Natural killer cell (primary cell): Measurements from ENCODE around the gene UBL7. TPM values are rescaled to one million over a fixed set of nuclear protein-coding genes. Genes with fewer than 3 reads are reported as not detected.
A peak's percentile ranks its signal among the peaks of the same experiment; 100 is the strongest.

Experiments used
- ATAC-seq, 3 donors: fragments of 150-1000 bp in 2 of 3; fragments of 200-7000 bp in 1 of 3; cut with Tn5 transposase; 1 replicate in 1 of 3; 2 replicates in 2 of 3; pipeline ENCODE4 v1.10.0; 2021; ENCODE audit warnings: mild to moderate bottlenecking in 2 of 3, moderate library complexity in 2 of 3
- DNase-seq, 2 donors: peaks; one replicate each; pipeline versions ENCODE4 v3.0.0 to v3.0.0-alpha.2; 2013 to 2021; ENCODE audit warnings: mixed read lengths in 1 of 2
- H3K27ac ChIP-seq: one replicate; pipeline ENCODE4 v1.5.1; 2013; ENCODE audit warnings: mild to moderate bottlenecking, low read length
- H3K27me3 ChIP-seq: one replicate; pipeline ENCODE4 v1.6.1; 2013; ENCODE audit warnings: low read length; ENCODE audit not compliant: control insufficient read depth, insufficient read depth
- H3K36me3 ChIP-seq: one replicate; pipeline ENCODE4 v1.6.1; 2013; ENCODE audit warnings: low read length; ENCODE audit not compliant: control insufficient read depth, insufficient read depth
- H3K4me1 ChIP-seq: one replicate; pipeline ENCODE4 v1.6.1; 2013; ENCODE audit warnings: low read length; ENCODE audit not compliant: control insufficient read depth, insufficient read depth
- H3K4me3 ChIP-seq: one replicate; pipeline ENCODE4 v1.5.1; 2013; ENCODE audit warnings: low read length
- H3K9me3 ChIP-seq: one replicate; pipeline ENCODE4 v1.6.1; 2013; ENCODE audit warnings: low read length; ENCODE audit not compliant: control insufficient read depth, insufficient read depth
- H3K27ac Mint-ChIP-seq, 2 donors: one replicate each; pipeline ENCODE4 v1.8.0; 2022; ENCODE audit warnings: mild to moderate bottlenecking in 2 of 2, mixed read lengths in 2 of 2, moderate library complexity in 1 of 2
- H3K27me3 Mint-ChIP-seq, 2 donors: one replicate each; pipeline ENCODE4 v1.8.0; 2022; ENCODE audit warnings: low read depth in 2 of 2, mixed read lengths in 2 of 2
- H3K36me3 Mint-ChIP-seq: one replicate; pipeline ENCODE4 v1.8.0; 2022; ENCODE audit warnings: mixed read lengths
- H3K4me1 Mint-ChIP-seq, 2 donors: one replicate each; pipeline ENCODE4 v1.8.0; 2022; ENCODE audit warnings: mixed read lengths in 2 of 2
- H3K4me3 Mint-ChIP-seq: one replicate; pipeline ENCODE4 v1.8.0; 2022; ENCODE audit warnings: mild to moderate bottlenecking, moderate library complexity, mixed read lengths
- H3K9me3 Mint-ChIP-seq, 2 donors: one replicate each; pipeline ENCODE4 v1.8.0; 2022; ENCODE audit warnings: mixed read lengths in 2 of 2
- WGBS: methylation state at CpG from one replicate; pipeline ENCODE4 v1.1.7; 2013; ENCODE audit warnings: missing lambda C conversion rate; ENCODE audit not compliant: insufficient coverage; 5-methylcytosine and 5-hydroxymethylcytosine counted together
- intact Hi-C: fragments of 100-400 bp; cut with micrococcal nuclease; formaldehyde crosslinking; loops from one replicate; pipeline ENCODE4 v1.14.2; 2022
- total RNA-seq, 4 donors: library from RNA; stranded (reverse); fragments of 120-200 nt in 1 of 4; gene quantifications; one replicate each; pipeline versions ENCODE4 v1.2.3 to v1.2.4, GENCODE V29; 2013 to 2022
- TF ChIP-seq, protein P1 (sequence below): fragments of 200-600 bp; IDR thresholded peaks from one replicate; pipeline ENCODE4 v1.8.0; 2022; ENCODE audit warnings: antibody characterized with exemption

UBL7 gene
- total RNA-seq, 3 donors from 2014 or later (not counting 1 experiment from before 2014, with no cell fraction given): 25.1 to 38.7 (median 29.0) TPM

DNA sequence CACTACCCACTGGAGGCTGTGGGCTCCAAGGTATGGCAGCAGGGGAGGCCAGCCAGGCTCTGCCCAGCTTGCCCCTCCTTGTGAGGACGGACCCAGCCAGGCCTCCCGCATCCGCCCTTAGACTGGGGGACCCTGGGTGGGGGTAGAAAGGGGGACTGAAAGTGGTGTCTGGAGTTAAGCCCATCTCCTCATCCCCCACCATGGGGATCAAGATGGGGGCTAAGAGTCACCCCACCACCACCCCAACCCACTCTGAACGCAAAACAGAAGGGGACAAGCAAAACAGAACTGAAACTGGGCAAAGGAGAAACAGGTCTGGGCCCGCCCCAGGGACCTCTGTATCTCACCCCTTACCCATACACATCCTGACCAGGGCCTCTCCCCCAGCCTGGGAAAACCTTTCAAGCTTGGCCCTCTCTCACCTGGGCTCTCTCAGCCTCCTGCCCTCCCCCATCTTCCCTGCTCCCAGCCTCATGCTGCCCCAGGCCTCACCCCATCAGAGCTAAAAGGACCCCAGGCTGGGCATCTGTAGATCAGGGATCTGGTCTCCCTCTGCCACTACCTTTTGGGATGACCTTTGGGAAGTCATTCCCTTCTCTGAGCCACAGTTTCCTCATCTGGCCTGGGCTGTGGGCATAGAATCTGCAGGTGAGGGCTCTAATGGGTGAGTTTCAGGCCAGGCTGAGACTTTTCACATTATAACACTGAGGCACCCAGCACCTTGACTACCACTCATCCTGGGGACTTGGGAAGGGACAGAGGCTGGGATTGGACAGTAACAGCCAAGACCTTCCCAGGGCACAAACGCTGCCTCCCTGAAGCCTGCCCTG is 63.5 kb downstream of the UBL7 start:
- Histone ChIP-seq H3K27me3 (no peaks in the 10 kb centered on the region), H3K4me1 (peaks cover 70% of the 10 kb centered on the region), H3K4me3 (no peak overlapping the region), H3K36me3 (no peaks in the 10 kb centered on the region), H3K27ac (peak overlapping the region; percentile 85), H3K9me3 (no peaks in the 10 kb centered on the region)
- TF ChIP-seq, protein P1, sequence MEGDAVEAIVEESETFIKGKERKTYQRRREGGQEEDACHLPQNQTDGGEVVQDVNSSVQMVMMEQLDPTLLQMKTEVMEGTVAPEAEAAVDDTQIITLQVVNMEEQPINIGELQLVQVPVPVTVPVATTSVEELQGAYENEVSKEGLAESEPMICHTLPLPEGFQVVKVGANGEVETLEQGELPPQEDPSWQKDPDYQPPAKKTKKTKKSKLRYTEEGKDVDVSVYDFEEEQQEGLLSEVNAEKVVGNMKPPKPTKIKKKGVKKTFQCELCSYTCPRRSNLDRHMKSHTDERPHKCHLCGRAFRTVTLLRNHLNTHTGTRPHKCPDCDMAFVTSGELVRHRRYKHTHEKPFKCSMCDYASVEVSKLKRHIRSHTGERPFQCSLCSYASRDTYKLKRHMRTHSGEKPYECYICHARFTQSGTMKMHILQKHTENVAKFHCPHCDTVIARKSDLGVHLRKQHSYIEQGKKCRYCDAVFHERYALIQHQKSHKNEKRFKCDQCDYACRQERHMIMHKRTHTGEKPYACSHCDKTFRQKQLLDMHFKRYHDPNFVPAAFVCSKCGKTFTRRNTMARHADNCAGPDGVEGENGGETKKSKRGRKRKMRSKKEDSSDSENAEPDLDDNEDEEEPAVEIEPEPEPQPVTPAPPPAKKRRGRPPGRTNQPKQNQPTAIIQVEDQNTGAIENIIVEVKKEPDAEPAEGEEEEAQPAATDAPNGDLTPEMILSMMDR: no peak
- Mint-ChIP-seq H3K9me3 (no peaks in the 10 kb centered on the region), H3K4me3 (no peak overlapping the region), H3K27me3 (no peaks in the 10 kb centered on the region), H3K27ac (peak overlapping the region in 1 of 2 donors; percentile 16), H3K4me1 (peaks cover 32 to 54% of the 10 kb centered on the region in 2 donors), H3K36me3 (no peaks in the 10 kb centered on the region)
- intact Hi-C loops: no loop called here
- DNase-seq: no peak
- no peak for ATAC-seq
- WGBS: 72% methylated on average over 3 of the region's 6 CpGs

DNA sequence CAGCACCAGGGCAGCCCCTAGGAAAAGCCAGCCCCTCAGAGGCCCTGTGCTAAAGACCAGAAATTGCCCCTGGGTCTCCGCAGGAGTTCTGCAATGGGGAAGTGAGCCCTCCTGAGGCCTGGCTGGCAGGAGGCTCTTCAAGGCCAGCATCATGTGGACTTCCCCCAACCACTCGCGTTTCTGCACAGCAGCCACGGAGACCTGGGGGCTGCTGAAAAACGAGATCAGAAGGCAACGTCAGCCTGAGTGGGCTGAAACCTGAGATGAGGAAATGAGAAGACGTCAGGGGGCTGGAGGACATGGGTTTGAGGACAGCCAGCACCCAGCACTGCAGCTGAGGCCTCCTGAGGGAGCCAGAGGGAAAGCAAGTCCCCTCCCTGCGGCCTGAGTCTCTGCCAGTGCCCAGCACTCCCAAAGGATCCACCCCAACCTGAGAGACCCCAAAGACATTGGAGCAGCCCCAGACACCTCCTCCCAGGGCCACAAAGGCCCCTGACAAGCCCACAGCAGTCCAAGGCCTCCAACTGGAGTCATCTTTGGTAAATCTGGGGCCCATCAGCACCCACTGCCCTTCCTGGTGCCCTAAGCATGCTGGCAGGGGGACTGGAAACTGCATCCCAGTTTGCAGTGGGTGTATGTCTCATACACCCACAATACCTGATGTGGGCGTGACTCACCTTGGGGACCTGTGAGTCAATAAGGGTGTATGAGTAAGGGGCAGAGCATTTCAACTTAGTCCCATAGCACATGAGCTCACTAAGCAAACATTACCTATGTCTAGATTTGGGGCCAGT is 64.3 kb downstream of the UBL7 start:
- Histone ChIP-seq H3K27me3 (no peaks in the 10 kb centered on the region), H3K4me3 (no peak overlapping the region), H3K9me3 (no peaks in the 10 kb centered on the region), H3K36me3 (no peaks in the 10 kb centered on the region), H3K27ac (peak overlapping the region; percentile 85), H3K4me1 (peaks cover 64% of the 10 kb centered on the region)
- Mint-ChIP-seq H3K4me3 (no peak overlapping the region), H3K27ac (no peak overlapping the region), H3K36me3 (no peaks in the 10 kb centered on the region), H3K27me3 (no peaks in the 10 kb centered on the region), H3K9me3 (no peaks in the 10 kb centered on the region), H3K4me1 (peaks cover 24 to 53% of the 10 kb centered on the region in 2 donors)
- TF ChIP-seq, protein P1: no peak
- WGBS: 42% methylated on average over 8 of the region's 9 CpGs
- intact Hi-C loops: no loop called here
- ATAC-seq (peak in 2 of 3 donors; percentile 26 to 38), DNase-seq (peak in 1 of 2 donors; percentile 50)

DNA sequence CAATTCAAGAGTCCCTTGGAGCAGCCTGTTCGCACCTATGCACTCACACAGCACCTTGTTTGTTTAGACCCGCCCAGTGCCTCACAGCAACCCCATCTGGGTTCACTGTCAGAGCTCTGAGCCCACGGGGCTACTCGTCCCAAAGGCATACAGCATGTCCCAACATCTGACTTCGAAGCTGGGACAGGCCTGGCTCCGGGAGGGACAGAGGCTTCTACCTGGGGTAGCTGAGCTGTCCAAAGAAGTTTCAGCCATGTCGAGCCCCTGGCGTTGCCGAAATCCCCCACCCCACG is 64.9 kb downstream of the UBL7 start:
- no peak overlapping the region for H3K27ac Mint-ChIP-seq
- ATAC-seq: no peak

More for the DNA sequence above, 64.9 kb downstream of the UBL7 start:
- Histone ChIP-seq H3K9me3 (no peaks in the 10 kb centered on the region), H3K36me3 (no peaks in the 10 kb centered on the region), H3K4me1 (peaks cover 64% of the 10 kb centered on the region), H3K27me3 (no peaks in the 10 kb centered on the region), H3K27ac (peak overlapping the region; percentile 60), H3K4me3 (no peak overlapping the region)
- Mint-ChIP-seq H3K36me3 (no peaks in the 10 kb centered on the region), H3K4me1 (peaks cover 18 to 52% of the 10 kb centered on the region in 2 donors), H3K9me3 (no peaks in the 10 kb centered on the region), H3K4me3 (no peak overlapping the region), H3K27me3 (no peaks in the 10 kb centered on the region)
- WGBS: 77% methylated on average over 10 of the region's 10 CpGs
- no peak for DNase-seq
- TF ChIP-seq, protein P1: no peak
- intact Hi-C loops: no loop called here

Other genes with a start within 250 kb of the UBL7 start
- gene CCDC33, start 224.8 kb downstream of the UBL7 start, total RNA-seq: not detected
- gene CYP11A1, start 93.5 kb downstream of the UBL7 start, total RNA-seq: 1 to 10 TPM in 1 of 3 donors, not detected in 2; 5.1 TPM
- gene SEMA7A, start 27.2 kb downstream of the UBL7 start, total RNA-seq: 10 to 100 TPM in 1 of 3 donors, 1 to 10 TPM in 2; 4.7 to 46.2 (median 9.0) TPM
- gene ARID3B, start 80.1 kb upstream of the UBL7 start, total RNA-seq: 10 to 100 TPM; 56.4 to 59.2 (median 58.3) TPM
- gene CLK3, start 154.7 kb upstream of the UBL7 start, total RNA-seq: 100 to 1,000 TPM; 288 to 298 (median 293) TPM
- 10 to 100 TPM; 22.4 to 39.2 (median 32.6) TPM for gene EDC3, start 234.9 kb upstream of the UBL7 start, total RNA-seq